Ascending aorta (tissue), 2 donors: ENCODE results near the gene C19orf25. TPM values are rescaled to one million over a fixed set of nuclear protein-coding genes. Genes with fewer than 3 reads are reported as not detected.
A peak's percentile ranks its signal among the peaks of the same experiment; 100 is the strongest.
"Not testable (repeated sequence)": the region's sequence is repeated elsewhere in the genome, so short reads cannot be mapped to it uniquely, and the experiment has no call there.

ENCODE experiments used
- DNase-seq, 2 donors: peaks; one replicate each; pipeline ENCODE4 v3.0.0-alpha.2; 2019; ENCODE audit warnings: low spot score in 2 of 2
- H3K27ac ChIP-seq, 2 donors: fragments of 200-600 bp; sonication (generic); one replicate each; pipeline ENCODE4 v1.5.1; 2016 to 2017; ENCODE audit warnings: mild to moderate bottlenecking in 1 of 2
- H3K27me3 ChIP-seq: fragments of 200-600 bp; sonication (generic); one replicate; pipeline ENCODE4 v1.5.1; 2017
- H3K36me3 ChIP-seq, 2 donors: fragments of 200-600 bp; sonication (generic); one replicate each; pipeline ENCODE4 v1.5.1; 2016
- H3K4me1 ChIP-seq, 2 donors: fragments of 200-600 bp; sonication (generic); one replicate each; pipeline ENCODE4 v1.5.1; 2016 to 2017; ENCODE audit warnings: mild to moderate bottlenecking in 1 of 2
- H3K4me3 ChIP-seq, 2 donors: fragments of 200-600 bp; sonication (generic); one replicate each; pipeline ENCODE4 v1.5.1; 2016 to 2017; ENCODE audit warnings: mild to moderate bottlenecking in 1 of 2
- H3K9me3 ChIP-seq, 2 donors: fragments of 200-600 bp; sonication (generic); one replicate each; pipeline ENCODE4 v1.5.1; 2016
- CTCF ChIP-seq, 3 experiments: fragments of 200-600 bp in 2 of 3; fragments of 450-650 bp in 1 of 3; sonication (generic) in 2 of 3; IDR thresholded peaks; one replicate each; pipeline ENCODE4 v1.5.1; 2016 to 2019; ENCODE audit warnings: antibody characterized with exemption in 3 of 3, mild to moderate bottlenecking in 1 of 3, moderate library complexity in 1 of 3
- intact Hi-C: fragments of 100-400 bp; cut with DNase I; formaldehyde crosslinking; loops from one replicate; pipeline ENCODE4 v1.15.1; 2023
- total RNA-seq: library from RNA; depleted of rRNA; stranded (reverse); fragments of >200 nt; gene quantifications from one replicate; pipeline ENCODE4 v1.1.0, GENCODE V29; 2016

The C19orf25 gene
- total RNA-seq, 1 donor from 2014 or later, result 32.7 TPM

GRCh38 chr19:1441022-1441426, 38.0 kb downstream of the C19orf25 start:
- Histone ChIP-seq H3K27me3 (peaks cover 7% of the 10 kb centered on the region), H3K36me3 (peaks cover 20 to 37% of the 10 kb centered on the region in 2 donors), H3K27ac (no peak overlapping the region), H3K9me3 (no peaks in the 10 kb centered on the region), H3K4me1 (peaks cover 13 to 25% of the 10 kb centered on the region in 2 donors), H3K4me3 (no peak overlapping the region)
- TF ChIP-seq CTCF (IDR thresholded peaks at IDR 0.05), result no peak
- intact Hi-C loops, result no loop called here
- no peak for DNase-seq

- H3K27me3 ChIP-seq, result peaks cover 1% of the 10 kb centered on the region
- no peak for DNase-seq
- intact Hi-C loops, result no loop called here
- H3K4me1 ChIP-seq, result peaks cover 11 to 21% of the 10 kb centered on the region in 2 donors
- no peak overlapping the region for H3K4me3 ChIP-seq
- no peak for TF ChIP-seq CTCF (IDR thresholded peaks at IDR 0.05)
- H3K36me3 ChIP-seq, result peaks cover 20 to 42% of the 10 kb centered on the region in 2 donors
- no peak overlapping the region for H3K27ac ChIP-seq
- no peaks in the 10 kb centered on the region for H3K9me3 ChIP-seq
Observed at GRCh38 chr19:1440418-1440801, 38.6 kb downstream of the C19orf25 start.

GRCh38 chr19:1439525-1440417, 39.2 kb downstream of the C19orf25 start:
- DNase-seq, H3K27me3 ChIP-seq, H3K9me3 ChIP-seq: not testable (repeated sequence)
- peaks cover 8 to 16% of the 10 kb centered on the region in 2 donors for H3K4me1 ChIP-seq
- peak overlapping the region; percentile 75 to 81 for H3K4me3 ChIP-seq
- H3K27ac ChIP-seq, result peak overlapping the region in 1 of 2 donors; percentile 85
- intact Hi-C loops, result loop anchor here (2.0 to 5.0 kb wide), 4 partner anchors 33 to 73 kb away; partner anchors contain the start of genes ADAMTSL5, C19orf25, DAZAP1 and PCSK4
- peaks cover 21 to 47% of the 10 kb centered on the region in 2 donors for H3K36me3 ChIP-seq

GRCh38 chr19:1438933-1439354, 40.1 kb downstream of the C19orf25 start:
- intact Hi-C loops, result loop anchor here (1.0 to 5.0 kb wide), 5 partner anchors 32 to 73 kb away; partner anchors contain the start of genes ADAMTSL5, C19orf25, DAZAP1 and NDUFS7
- peaks cover 30 to 55% of the 10 kb centered on the region in 2 donors for H3K36me3 ChIP-seq
- peak overlapping the region; percentile 85 for H3K27ac ChIP-seq
- H3K4me1 ChIP-seq, result peaks cover 8 to 14% of the 10 kb centered on the region in 2 donors
- no peaks in the 10 kb centered on the region for H3K9me3 ChIP-seq
- DNase-seq, result no peak
- H3K4me3 ChIP-seq, result peak overlapping the region; percentile 75 to 81
- H3K27me3 ChIP-seq, result no peaks in the 10 kb centered on the region
- TF ChIP-seq CTCF (IDR thresholded peaks at IDR 0.05), result no peak

GRCh38 chr19:1438035-1438932, 40.7 kb downstream of the C19orf25 start, which contains the start of gene RPS15:
Gene RPS15 (plus strand): TSS chr19:1438396. CDS start chr19:1438426, 30 bp downstream.
- Histone ChIP-seq H3K27me3 (no peaks in the 10 kb centered on the region), H3K27ac (peak within 1 kb of the TSS; percentile 85), H3K4me3 (peak within 1 kb of the TSS; percentile 75 to 81), H3K36me3 (peaks cover 36 to 61% of the 10 kb centered on the region in 2 donors), H3K9me3 (no peaks in the 10 kb centered on the region), H3K4me1 (peaks cover 8 to 14% of the 10 kb centered on the region in 2 donors)
- intact Hi-C loops, result loop anchor here (1.0 to 5.0 kb wide), 5 partner anchors 31 to 74 kb away; partner anchors contain the start of genes ADAMTSL5, C19orf25, DAZAP1 and NDUFS7
- TF ChIP-seq CTCF (IDR thresholded peaks at IDR 0.05), result peak; percentile 93 to 96 (median 94)
- DNase-seq, result peak; percentile 63 to 95
